ENCODE measurements around the gene CCDC122. TPM values are rescaled to one million over a fixed set of nuclear protein-coding genes. Genes with fewer than 3 reads are reported as not detected.

The CCDC122 gene
- total and polyA plus RNA-seq, 2 of the 8 experiments (the other 6 are each of a cell fraction or from before 2014, with no cell fraction given): 2.9 to 5.8 TPM

- no peak overlapping the region for H3K14ac ChIP-seq (ENCODE audit: insufficient read length)
- H2BK5ac ChIP-seq (ENCODE audit: low read depth, low read length): peak overlapping the region; percentile 94; the same call in 1 of the 2 replicates
- H2AFZ ChIP-seq (ENCODE audit: low read length): no peak overlapping the region
- H3K79me1 ChIP-seq (ENCODE audit: low read depth, low read length): no peaks in the 10 kb centered on the region
- H3K79me2 ChIP-seq (ENCODE audit: control insufficient read depth in 1 of 2, insufficient read depth in 2 of 2, low read length in 2 of 2): no peaks in the 10 kb centered on the region
- peak overlapping the region; percentile 79 for H2BK120ac ChIP-seq (replicated peaks; ENCODE audit: low read depth, low read length)
- no peak overlapping the region for H3K9ac ChIP-seq (replicated peaks in 1 of 4; ENCODE audit: extremely low read depth in 1 of 4, low read depth in 3 of 4, low read length in 3 of 4)
- H3K18ac ChIP-seq (ENCODE audit: extremely low read depth, low read length): no peak overlapping the region
- H3K36me3 ChIP-seq (ENCODE audit: control insufficient read depth in 2 of 4, insufficient read depth in 4 of 4, low read length in 3 of 4): no peaks in the 10 kb centered on the region
- peak overlapping the region; percentile 59; a peak in 3 of 4 replicates for H3K4me2 ChIP-seq (ENCODE audit: insufficient read depth in 1 of 2, low read depth in 2 of 2, low read length in 2 of 2)
- no peak overlapping the region for H3K23ac ChIP-seq (ENCODE audit: insufficient read length)
- H3K23me2 ChIP-seq (ENCODE audit: low read depth, low read length): no peaks in the 10 kb centered on the region
- H4K20me1 ChIP-seq (replicated peaks in 1 of 2; ENCODE audit: control insufficient read depth in 1 of 2, insufficient read depth in 2 of 2, low read length in 2 of 2): no peaks in the 10 kb centered on the region
- peak overlapping the region; percentile 47; the same call in 1 of the 2 replicates for H3K27ac ChIP-seq (ENCODE audit: low read depth, low read length)
- ChIA-PET POLR2A (ENCODE audit: partially characterized antibody) (interaction anchor here (0.6 to 1.9 kb wide), 3 partner anchors 20 to 448 kb away, joined by 3 to 6 read pairs (median 3); partner anchors contain the start of gene LACC1), CTCF (ENCODE audit: partially characterized antibody) (interaction anchor here (1.1 to 3.1 kb wide), 8 partner anchors 9 to 924 kb away, joined by 3 to 28 read pairs (median 5); no protein-coding TSS in a partner anchor)
- no peaks in the 10 kb centered on the region for H3K27me3 ChIP-seq (replicated peaks in 1 of 4; ENCODE audit: control insufficient read depth in 3 of 4, extremely low read depth in 1 of 4, insufficient read depth in 3 of 4, low read length in 3 of 4)
- peak overlapping the region; percentile 23; the same call in 1 of the 2 replicates for H2BK20ac ChIP-seq (ENCODE audit: low read length)
- H3K4me1 ChIP-seq (replicated peaks in 1 of 4; ENCODE audit: control insufficient read depth in 3 of 4, insufficient read depth in 4 of 4, low read length in 3 of 4): peaks cover 6 to 10% (median 8%) of the 10 kb centered on the region in 4 experiments; a peak in 6 of 7 replicates
- 76% methylated on average over 6 of the region's 6 CpGs; no CpG with 5 or more reads in 1 of the 2 experiments for WGBS, 2 experiments (ENCODE audit: extremely low coverage in 1 of 2, insufficient coverage in 1 of 2, insufficient read length in 1 of 2, insufficient replicate concordance in 2 of 2, low coverage in 1 of 2, low lambda C conversion rate in 2 of 2, missing lambda C conversion rate in 1 of 2)
- no peaks in the 10 kb centered on the region for H3K9me3 ChIP-seq (ENCODE audit: insufficient read depth in 2 of 2, low read depth in 1 of 2, low read length in 1 of 2)
- FAIRE-seq (no peak), DNase-seq (ENCODE audit: low read depth in 1 of 2, low spot score in 2 of 2) (no peak)
- no peak overlapping the region for H3K56ac ChIP-seq (replicated peaks; ENCODE audit: insufficient read length, low read depth, low read length)
- H2AK5ac ChIP-seq (ENCODE audit: low read depth, low read length): peak overlapping the region; percentile 40; the same call in 1 of the 2 replicates
- peak overlapping the region; percentile 88; the same call in 1 of the 2 replicates for H2BK12ac ChIP-seq (ENCODE audit: low read depth, low read length)
- peak overlapping the region; percentile 97 for H4K91ac ChIP-seq (replicated peaks; ENCODE audit: insufficient read length, low read length)
- H4K5ac ChIP-seq (ENCODE audit: insufficient read length, low read depth, low read length): no peak overlapping the region
- peak; percentile 27 to 76 for TF ChIP-seq POLR2A (IDR thresholded peaks at IDR 0.05; ENCODE audit: control extremely low read depth in 1 of 2, low read depth in 2 of 2, low read length in 2 of 2)
- peak; percentile 60; the same call in 1 of the 2 replicates for TF ChIP-seq POU5F1 (IDR thresholded peaks at IDR 0.05; ENCODE audit: low read depth, low read length)
- peak; percentile 53; the same call in 1 of the 2 replicates for TF ChIP-seq TBP (IDR thresholded peaks at IDR 0.05; ENCODE audit: low read depth, low read length)
- no peak for TF ChIP-seq RXRA (IDR thresholded peaks at IDR 0.05; ENCODE audit: insufficient read depth, low read depth, low read length)
- no peak for TF ChIP-seq JUN (IDR thresholded peaks at IDR 0.05; ENCODE audit: low read depth, low read length)
- no peak for TF ChIP-seq BACH1 (IDR thresholded peaks at IDR 0.05; ENCODE audit: low read length)
- TF ChIP-seq TAF7 (optimal IDR thresholded peaks at IDR 0.05; ENCODE audit: borderline replicate concordance, low read depth, low read length): peak; percentile 97
- TF ChIP-seq POLR2AphosphoS5 (IDR thresholded peaks at IDR 0.05; ENCODE audit: low read depth, low read length): peak; percentile 77
- TF ChIP-seq MAFK (IDR thresholded peaks at IDR 0.05; ENCODE audit: low read depth, low read length): no peak
- no peak overlapping the region for H4K8ac ChIP-seq (ENCODE audit: extremely low read depth, insufficient read depth, low read length)
- no peak overlapping the region for H3K4ac ChIP-seq (replicated peaks; ENCODE audit: insufficient read length, low read depth, low read length)
- H3K4me3 ChIP-seq (ENCODE audit: extremely low read depth in 1 of 4, insufficient read depth in 2 of 4, low read depth in 3 of 4, low read length in 4 of 4): 0 out of 8 replicates have a peak overlapping the region, but pooled peaks of 1 of the 4 experiments have one; percentile 3
- no peak overlapping the region for H2BK15ac ChIP-seq (ENCODE audit: low read length)
Observed at GRCh38 chr13:43805681-43806128, 73.8 kb downstream of the CCDC122 start.
